A673 (cell line): ENCODE measurements around the gene OTOG. TPM values are rescaled to one million over a fixed set of nuclear protein-coding genes. Genes with fewer than 3 reads are reported as not detected.

Experiments used
- BruUV-seq: library from RNA; stranded (reverse); fragments of 400-500 nt; replicated peaks from 2 replicates; lab custom pipeline; 2021; lab: Mats Ljungman, UMichigan
- CTCF ChIA-PET: fragments of 300-600 bp; sonication (Branson Sonifier 250); formaldehyde crosslinking; loops from one replicate; lab custom pipeline; 2022; ENCODE audit warnings: antibody characterized with exemption; lab: Charles Lee
- POLR2A ChIA-PET: fragments of 300-600 bp; sonication (Branson Sonifier 250); formaldehyde crosslinking; loops from one replicate; lab custom pipeline; 2022; ENCODE audit warnings: antibody characterized with exemption; ENCODE audit not compliant: low non-redundant PET; lab: Charles Lee
- DNase-seq: peaks from one replicate; pipeline ENCODE4 v3.0.0-alpha.2; 2015; ENCODE audit warnings: low spot score
- H3K27ac ChIP-seq: fragments of 200-600 bp; sonication (generic); 2 replicates; pipeline ENCODE4 v1.5.1; 2016; ENCODE audit warnings: mixed run types, low read depth, mild to moderate bottlenecking, mixed read lengths, antibody characterized with exemption, low read length; ENCODE audit not compliant: poor library complexity, severe bottlenecking
- H3K27me3 ChIP-seq: fragments of 200-600 bp; sonication (generic); replicated peaks from 2 replicates; pipeline ENCODE4 v1.6.1; 2017; ENCODE audit warnings: mixed run types, low read depth, mild to moderate bottlenecking, mixed read lengths, antibody characterized with exemption, low read length; ENCODE audit not compliant: insufficient read depth, poor library complexity
- H3K36me3 ChIP-seq: fragments of 200-600 bp; sonication (generic); 2 replicates; pipeline ENCODE4 v1.6.1; 2016; ENCODE audit warnings: mixed run types, mild to moderate bottlenecking, mixed read lengths, antibody characterized with exemption, low read length; ENCODE audit not compliant: insufficient read depth, poor library complexity, severe bottlenecking
- H3K4me1 ChIP-seq: fragments of 200-600 bp; sonication (generic); 2 replicates; pipeline ENCODE4 v1.6.1; 2017; ENCODE audit warnings: mixed run types, mild to moderate bottlenecking, mixed read lengths, antibody characterized with exemption, low read length; ENCODE audit not compliant: insufficient read depth, poor library complexity, severe bottlenecking
- H3K4me3 ChIP-seq: fragments of 200-600 bp; sonication (generic); 2 replicates; pipeline ENCODE4 v1.5.1; 2016; ENCODE audit warnings: low read depth, mixed run types, mild to moderate bottlenecking, mixed read lengths, low read length; ENCODE audit not compliant: poor library complexity, severe bottlenecking
- H3K9me3 ChIP-seq: fragments of 200-600 bp; sonication (generic); 2 replicates; pipeline ENCODE4 v1.6.1; 2016; ENCODE audit warnings: mixed run types, low read depth, mild to moderate bottlenecking, mixed read lengths, antibody characterized with exemption, low read length; ENCODE audit not compliant: poor library complexity, severe bottlenecking
- CTCF ChIP-seq: fragments of 300-800, 200-600 bp; sonication (generic); conservative IDR thresholded peaks from 2 replicates; pipeline ENCODE4 v1.5.1; 2017; ENCODE audit warnings: low read depth, mild to moderate bottlenecking, antibody characterized with exemption, low read length, moderate library complexity, mixed read lengths
- EZH2 ChIP-seq: fragments of 200-600 bp; sonication (generic); IDR thresholded peaks from 2 replicates; pipeline ENCODE4 v1.6.1; 2017; ENCODE audit warnings: borderline replicate concordance, low read depth, mild to moderate bottlenecking, mixed read lengths, antibody characterized with exemption, low read length; ENCODE audit not compliant: poor library complexity, severe bottlenecking
- intact Hi-C: fragments of 100-400 bp; cut with micrococcal nuclease; formaldehyde crosslinking; loops from one replicate; pipeline ENCODE4 v1.10.0; 2022; ENCODE audit not compliant: unreplicated experiment
- total RNA-seq: library from RNA; stranded (reverse); gene quantifications from 2 replicates; pipeline ENCODE4 v1.2.3, GENCODE V29; 2021

The OTOG gene
- total RNA-seq, 1 experiment from 2014 or later, result not detected

GRCh38 chr11:17533341-17533740, 13.7 kb upstream of the OTOG start:
- no peaks in the 10 kb centered on the region for H3K9me3 ChIP-seq
- BruUV-seq, result no TSS peak
- POLR2A ChIA-PET, result no interaction called here
- H3K4me3 ChIP-seq, result no peak overlapping the region
- H3K4me1 ChIP-seq, result no peaks in the 10 kb centered on the region
- H3K36me3 ChIP-seq, result no peaks in the 10 kb centered on the region
- no peak for DNase-seq
- CTCF ChIA-PET, result no interaction called here
- H3K27me3 ChIP-seq, result no peaks in the 10 kb centered on the region
- no peak overlapping the region for H3K27ac ChIP-seq
- TF ChIP-seq CTCF (no peak), EZH2 (no peak)
- intact Hi-C loops, result no loop called here

DNA sequence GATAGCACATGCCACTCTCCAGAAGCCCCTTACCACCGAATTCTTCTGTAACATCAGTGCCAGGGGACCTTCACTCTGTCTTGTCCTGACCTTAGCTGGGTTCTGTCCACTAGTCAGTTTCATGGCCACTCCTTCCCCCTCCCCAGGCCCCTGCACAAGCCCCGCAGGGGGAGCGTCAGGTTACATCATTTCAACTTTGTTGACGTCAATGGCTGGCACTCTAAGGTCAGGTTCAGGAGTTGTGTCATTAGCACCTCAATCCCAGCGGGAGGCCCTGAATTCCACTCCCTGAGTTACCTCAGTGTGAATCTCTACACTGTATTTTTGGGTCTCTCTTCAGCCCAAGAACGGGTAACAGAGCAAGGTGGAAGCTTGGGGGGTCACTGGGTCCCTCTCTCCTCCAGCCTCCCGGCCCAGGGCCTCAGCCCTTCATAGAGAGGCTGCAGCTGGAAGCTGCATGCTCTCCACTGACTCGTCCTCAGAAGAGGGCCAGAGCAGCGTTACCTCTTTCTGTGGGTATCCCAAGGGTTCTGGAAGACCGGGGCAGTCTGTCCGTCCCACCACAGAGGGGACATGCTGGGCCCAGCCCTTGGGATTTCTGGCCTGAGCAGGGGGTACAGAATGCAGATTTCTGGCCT, 13.2 kb upstream of the OTOG start:
- CTCF ChIA-PET, result no interaction called here

GRCh38 chr11:17535488-17535887, 11.6 kb upstream of the OTOG start:
- Histone ChIP-seq H3K36me3 (no peaks in the 10 kb centered on the region), H3K27me3 (no peaks in the 10 kb centered on the region), H3K9me3 (no peaks in the 10 kb centered on the region), H3K4me3 (no peak overlapping the region), H3K27ac (no peak overlapping the region), H3K4me1 (no peaks in the 10 kb centered on the region)
- DNase-seq, result no peak
- ChIA-PET POLR2A (no interaction called here), CTCF (no interaction called here)
- TF ChIP-seq EZH2 (no peak), CTCF (no peak)
- BruUV-seq, result no TSS peak
- intact Hi-C loops, result no loop called here

More for the DNA sequence above, 13.2 kb upstream of the OTOG start:
- POLR2A ChIA-PET, result no interaction called here
- DNase-seq, result no peak
- Histone ChIP-seq H3K4me1 (no peaks in the 10 kb centered on the region), H3K9me3 (no peaks in the 10 kb centered on the region), H3K4me3 (no peak overlapping the region), H3K27ac (no peak overlapping the region), H3K36me3 (no peaks in the 10 kb centered on the region), H3K27me3 (no peaks in the 10 kb centered on the region)
- BruUV-seq, result no TSS peak
- intact Hi-C loops, result no loop called here
- TF ChIP-seq CTCF (no peak), EZH2 (no peak)
